Mucosa of descending colon (tissue), 3 donors: ENCODE data around the gene TUBB2B. TPM values are rescaled to one million over a fixed set of nuclear protein-coding genes. Genes with fewer than 3 reads are reported as not detected.
"Not testable (repeated sequence)": the region's sequence is repeated elsewhere in the genome, so short reads cannot be mapped to it uniquely, and the experiment has no call there.

ENCODE experiments used
- ATAC-seq: fragments of 200-7000 bp; cut with Tn5 transposase; one replicate; pipeline ENCODE4 v1.9.1; 2020; ENCODE audit warnings: mild to moderate bottlenecking, moderate library complexity
- DNase-seq, 3 donors: peaks; one replicate each; pipeline ENCODE4 v3.0.0-alpha.2; 2020
- H3K36me3 ChIP-seq: fragments of 200-600 bp; one replicate; pipeline ENCODE4 v1.8.0; 2021; ENCODE audit warnings: low read depth, mild to moderate bottlenecking
- H3K4me1 ChIP-seq: fragments of 200-600 bp; one replicate; pipeline ENCODE4 v1.8.0; 2021; ENCODE audit warnings: low read depth, mild to moderate bottlenecking
- H3K4me3 ChIP-seq: fragments of 200-600 bp; one replicate; pipeline ENCODE4 v1.8.0; 2021; ENCODE audit warnings: mild to moderate bottlenecking
- H3K9me3 ChIP-seq: fragments of 200-600 bp; one replicate; pipeline ENCODE4 v1.8.0; 2021; ENCODE audit warnings: mild to moderate bottlenecking
- intact Hi-C, 2 donors: fragments of 100-400 bp; cut with DNase I in 1 of 2; cut with micrococcal nuclease in 1 of 2; formaldehyde crosslinking; loops; one replicate each; pipeline versions ENCODE4 v1.11.0 to v1.11.1; 2022; cut with DNase I, micrococcal nuclease
- total RNA-seq, 3 donors: library from RNA; stranded (reverse); fragmentation: NEBNext Ultra II Directional in 2 of 3; extraction: Animal tissue kit (Norgen Biotek cat#: 25700) in 2 of 3; gene quantifications; one replicate each; pipeline versions ENCODE4 v1.2.1 to v1.2.4, GENCODE V29; 2021 to 2023
- TF ChIP-seq, protein P1 (sequence below): fragments of 200-600 bp; IDR thresholded peaks from one replicate; pipeline ENCODE4 v1.8.0; 2022; ENCODE audit warnings: antibody characterized with exemption, mild to moderate bottlenecking
- donor health status: DM: no; HTN: no; CAD: no; lungs with moderate emphysema.
- donor health status: DM: no; HTN: no; CAD: no.
- donor health status: DM: no; HTN: yes; CAD: no.

TUBB2B gene
- total RNA-seq, 3 donors from 2014 or later: 0.87 to 18.5 (median 3.6) TPM

DNA sequence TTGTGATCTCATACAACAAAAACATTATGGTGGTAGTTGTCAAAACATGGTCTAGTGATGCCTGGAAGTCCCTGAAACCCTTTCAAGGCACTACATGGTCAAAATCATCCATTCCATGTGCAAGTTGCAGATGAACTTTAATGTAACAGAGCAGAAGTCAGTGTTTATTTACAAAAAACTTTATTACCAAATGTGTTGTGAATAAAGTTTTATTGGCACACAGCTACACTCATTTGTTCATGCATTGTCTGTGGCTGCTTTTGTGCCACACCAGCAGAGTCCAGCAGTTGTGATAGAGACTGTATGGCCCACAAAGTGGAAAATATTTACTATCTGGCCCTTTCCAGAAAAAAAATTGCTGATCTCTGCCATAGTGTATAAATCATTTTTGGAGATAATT lies 26.8 kb downstream of the TUBB2B start:
- no peaks in the 10 kb centered on the region for H3K4me1 ChIP-seq
- ATAC-seq (no peak), DNase-seq (no peak)
- H3K36me3 ChIP-seq: no peaks in the 10 kb centered on the region
- H3K9me3 ChIP-seq: no peaks in the 10 kb centered on the region
- no peak overlapping the region for H3K4me3 ChIP-seq
- intact Hi-C loops: no loop called here
- TF ChIP-seq, protein P1, sequence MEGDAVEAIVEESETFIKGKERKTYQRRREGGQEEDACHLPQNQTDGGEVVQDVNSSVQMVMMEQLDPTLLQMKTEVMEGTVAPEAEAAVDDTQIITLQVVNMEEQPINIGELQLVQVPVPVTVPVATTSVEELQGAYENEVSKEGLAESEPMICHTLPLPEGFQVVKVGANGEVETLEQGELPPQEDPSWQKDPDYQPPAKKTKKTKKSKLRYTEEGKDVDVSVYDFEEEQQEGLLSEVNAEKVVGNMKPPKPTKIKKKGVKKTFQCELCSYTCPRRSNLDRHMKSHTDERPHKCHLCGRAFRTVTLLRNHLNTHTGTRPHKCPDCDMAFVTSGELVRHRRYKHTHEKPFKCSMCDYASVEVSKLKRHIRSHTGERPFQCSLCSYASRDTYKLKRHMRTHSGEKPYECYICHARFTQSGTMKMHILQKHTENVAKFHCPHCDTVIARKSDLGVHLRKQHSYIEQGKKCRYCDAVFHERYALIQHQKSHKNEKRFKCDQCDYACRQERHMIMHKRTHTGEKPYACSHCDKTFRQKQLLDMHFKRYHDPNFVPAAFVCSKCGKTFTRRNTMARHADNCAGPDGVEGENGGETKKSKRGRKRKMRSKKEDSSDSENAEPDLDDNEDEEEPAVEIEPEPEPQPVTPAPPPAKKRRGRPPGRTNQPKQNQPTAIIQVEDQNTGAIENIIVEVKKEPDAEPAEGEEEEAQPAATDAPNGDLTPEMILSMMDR: no peak

DNA sequence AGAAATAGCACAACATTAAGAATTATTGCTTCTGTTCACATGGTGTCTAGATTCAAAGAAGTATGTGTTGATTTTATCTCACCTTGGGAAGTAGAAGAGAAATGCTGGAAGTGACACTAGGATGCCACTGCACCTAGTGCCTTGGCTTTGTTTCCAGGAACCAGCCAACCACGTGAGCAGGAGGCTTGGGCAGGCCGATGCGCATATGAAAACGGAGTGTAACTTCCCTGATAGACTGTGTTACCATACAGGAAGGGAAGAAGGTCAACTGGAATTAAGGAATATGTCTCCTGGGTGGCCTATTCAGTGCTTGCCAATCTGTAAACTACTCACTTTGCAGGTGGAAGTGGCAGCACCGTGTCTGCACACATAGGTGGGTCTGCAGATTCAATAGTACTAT lies 28.1 kb downstream of the TUBB2B start:
- no peak for ATAC-seq
- intact Hi-C loops: no loop called here
- DNase-seq: no peak
- H3K9me3 ChIP-seq: no peaks in the 10 kb centered on the region
- TF ChIP-seq, protein P1: no peak
- no peak overlapping the region for H3K4me3 ChIP-seq
- no peaks in the 10 kb centered on the region for H3K36me3 ChIP-seq
- H3K4me1 ChIP-seq: no peaks in the 10 kb centered on the region

DNA sequence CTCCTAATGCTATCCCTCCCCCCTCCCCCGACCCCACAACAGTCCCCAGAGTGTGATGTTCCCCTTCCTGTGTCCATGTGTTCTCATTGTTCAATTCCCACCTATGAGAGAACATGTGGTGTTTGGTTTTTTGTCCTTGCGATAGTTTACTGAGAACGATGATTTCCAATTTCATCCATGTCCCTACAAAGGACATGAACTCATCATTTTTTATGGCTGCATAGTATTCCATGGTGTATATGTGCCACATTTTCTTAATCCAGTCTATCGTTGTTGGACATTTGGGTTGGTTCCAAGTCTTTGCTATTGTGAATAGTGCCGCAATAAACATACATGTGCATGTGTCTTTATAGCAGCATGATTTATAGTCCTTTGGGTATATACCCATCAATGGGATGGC lies 29.7 kb downstream of the TUBB2B start:
- H3K36me3 ChIP-seq, ATAC-seq, intact Hi-C loops, H3K4me3 ChIP-seq, H3K4me1 ChIP-seq, H3K9me3 ChIP-seq, DNase-seq: not testable (repeated sequence)

- no peaks in the 10 kb centered on the region for H3K9me3 ChIP-seq
- no peaks in the 10 kb centered on the region for H3K4me1 ChIP-seq
- no peak for ATAC-seq
- TF ChIP-seq, protein P1: no peak
- DNase-seq: no peak
- intact Hi-C loops: no loop called here
- no peak overlapping the region for H3K4me3 ChIP-seq
- no peaks in the 10 kb centered on the region for H3K36me3 ChIP-seq
Observed at GRCh38 chr6:3196770-3197169, 30.7 kb downstream of the TUBB2B start.

- no peaks in the 10 kb centered on the region for H3K4me1 ChIP-seq
- H3K4me3 ChIP-seq: no peak overlapping the region
- TF ChIP-seq, protein P1: no peak
- intact Hi-C loops: no loop called here
- ATAC-seq: no peak
- DNase-seq: no peak
- H3K9me3 ChIP-seq: no peaks in the 10 kb centered on the region
- H3K36me3 ChIP-seq: no peaks in the 10 kb centered on the region
Observed at GRCh38 chr6:3195695-3196497, 31.6 kb downstream of the TUBB2B start.

- ATAC-seq (no peak), DNase-seq (no peak)
- Histone ChIP-seq H3K4me3 (no peak overlapping the region), H3K4me1 (no peaks in the 10 kb centered on the region), H3K9me3 (no peaks in the 10 kb centered on the region), H3K36me3 (no peaks in the 10 kb centered on the region)
- intact Hi-C loops: no loop called here
- TF ChIP-seq, protein P1: no peak
Observed at GRCh38 chr6:3195420-3195694, 32.1 kb downstream of the TUBB2B start.
